PC-3 (cell line): ENCODE measurements around the gene PTGS1.

Experiments used
- CTCF ChIP-seq: fragments of 300-600 bp; sonication (generic); conservative IDR thresholded peaks from 2 replicates; pipeline ENCODE4 v1.5.1; 2017; ENCODE audit warnings: antibody characterized with exemption, low read depth, mild to moderate bottlenecking, low read length
- EZH2 ChIP-seq: fragments of 300-600 bp; sonication (generic); IDR thresholded peaks from one replicate; pipeline ENCODE4 v1.6.1; 2017; ENCODE audit warnings: antibody characterized with exemption, mild to moderate bottlenecking, low read length; ENCODE audit not compliant: unreplicated experiment
- EZH2phosphoT487 ChIP-seq: fragments of 300-600 bp; sonication (generic); IDR thresholded peaks from 2 replicates; pipeline ENCODE4 v1.6.1; 2018; ENCODE audit warnings: mild to moderate bottlenecking, antibody characterized with exemption, low read length, borderline replicate concordance

DNA sequence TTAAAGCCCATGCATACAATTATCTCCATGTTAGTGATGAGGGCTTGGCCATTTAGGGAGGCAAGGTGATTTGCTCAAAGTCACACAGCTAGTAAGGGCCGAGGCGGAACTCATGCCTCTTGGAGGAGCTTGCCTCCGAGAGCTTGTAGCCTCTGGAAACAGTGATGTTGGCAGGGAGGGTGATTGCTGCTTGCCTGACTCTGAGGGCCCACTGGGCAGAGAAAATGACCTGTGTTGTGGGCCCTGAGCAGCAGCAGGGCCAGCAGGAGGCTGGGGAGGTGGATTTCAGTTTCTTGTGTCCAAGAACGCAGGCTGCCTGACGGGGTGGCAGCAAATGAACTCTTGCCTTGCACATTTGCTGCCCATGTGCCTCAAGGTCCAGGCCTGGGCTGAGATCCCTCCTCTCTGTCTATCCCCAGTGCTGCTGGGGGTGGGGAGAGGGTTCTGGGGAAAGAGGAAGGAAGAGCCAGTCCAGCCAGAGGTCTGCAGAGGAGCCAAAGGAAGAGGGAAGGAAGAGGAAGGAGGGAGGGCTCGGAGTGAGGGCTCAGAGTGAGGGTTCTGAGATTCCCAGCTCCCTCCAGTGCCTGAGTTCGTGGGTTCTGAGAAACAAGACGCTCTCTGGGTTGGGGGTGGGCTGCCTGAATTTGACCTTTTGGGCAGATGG lies 16.2 kb upstream of the PTGS1 start:
- TF ChIP-seq CTCF (no peak), EZH2 (no peak), EZH2phosphoT487 (no peak)
